HEK293 (cell line): Measurements from ENCODE around the gene PEX14.

Experiments used
- CTCF ChIA-PET: fragments of 350-600 bp; formaldehyde crosslinking; extraction: SDS; loops from one replicate; lab custom pipeline; 2021; ENCODE audit warnings: antibody characterized with exemption; lab: Yijun Ruan, JAX
- POLR2A ChIA-PET: fragments of 300-600 bp; formaldehyde crosslinking; extraction: SDS; loops from one replicate; lab custom pipeline; 2020; ENCODE audit warnings: antibody characterized with exemption, inconsistent platforms; lab: Yijun Ruan, JAX
- H3K27ac ChIP-seq: fragments of 200-500 bp; sonication (Bioruptor generic); 2 replicates; pipeline ENCODE4 v1.5.1; 2014; ENCODE audit warnings: low read depth, low read length, control low read depth, inconsistent platforms; ENCODE audit errors: extremely low read depth
- H3K36me3 ChIP-seq, 2 experiments: fragments of 200-500 bp in 1 of 2; sonication (Bioruptor generic) in 1 of 2; 1 replicate in 1 of 2; 2 replicates in 1 of 2; pipeline ENCODE4 v1.5.1; 2014 to 2017; ENCODE audit warnings: inconsistent platforms in 2 of 2, low read length in 2 of 2; ENCODE audit not compliant: control insufficient read depth in 2 of 2, insufficient read depth in 1 of 2
- H3K4me1 ChIP-seq: fragments of 200-500 bp; sonication (Bioruptor generic); 2 replicates; pipeline ENCODE4 v1.5.1; 2014; ENCODE audit warnings: mild to moderate bottlenecking, low read length, inconsistent platforms; ENCODE audit not compliant: control insufficient read depth, insufficient read depth
- H3K4me3 ChIP-seq: 2 replicates; pipeline ENCODE4 v1.5.1; 2011; ENCODE audit warnings: low read depth, mild to moderate bottlenecking, control low read depth, low read length, moderate library complexity
- H3K9me3 ChIP-seq: fragments of 200-500 bp; sonication (Bioruptor generic); 2 replicates; pipeline ENCODE4 v1.5.1; 2014; ENCODE audit warnings: low read depth, low read length, inconsistent platforms; ENCODE audit not compliant: control insufficient read depth, insufficient read depth
- EGR2 ChIP-seq: fragments of 450-650 bp; formaldehyde crosslinking; IDR thresholded peaks from 2 replicates; pipeline ENCODE4 v1.5.1; 2016; ENCODE audit warnings: low read depth, missing biosample characterization, missing genetic modification characterization
- GLIS1 ChIP-seq: fragments of 450-650 bp; formaldehyde crosslinking; IDR thresholded peaks from 2 replicates; pipeline ENCODE4 v1.5.1; 2016; ENCODE audit warnings: missing biosample characterization, missing genetic modification characterization
- SALL2 ChIP-seq: fragments of 450-650 bp; formaldehyde crosslinking; IDR thresholded peaks from 2 replicates; pipeline ENCODE4 v1.5.0; 2017; ENCODE audit warnings: missing biosample characterization, mild to moderate bottlenecking, missing genetic modification characterization, borderline replicate concordance
- WT1 ChIP-seq: fragments of 450-650 bp; formaldehyde crosslinking; IDR thresholded peaks from 2 replicates; pipeline ENCODE4 v1.5.1; 2016; ENCODE audit warnings: missing biosample characterization, missing genetic modification characterization
- ZBTB1 ChIP-seq: fragments of 450-650 bp; formaldehyde crosslinking; IDR thresholded peaks from 2 replicates; pipeline ENCODE4 v1.5.1; 2016; ENCODE audit warnings: missing biosample characterization, missing genetic modification characterization
- ZFHX2 ChIP-seq: fragments of 450-650 bp; formaldehyde crosslinking; conservative IDR thresholded peaks from 2 replicates; pipeline ENCODE4 v1.5.1; 2016; ENCODE audit warnings: missing biosample characterization, missing genetic modification characterization
- ZNF10 ChIP-seq: fragments of 450-650 bp; formaldehyde crosslinking; IDR thresholded peaks from 2 replicates; pipeline ENCODE4 v1.5.1; 2017; ENCODE audit warnings: missing biosample characterization, missing genetic modification characterization
- ZNF140 ChIP-seq: fragments of 450-650 bp; formaldehyde crosslinking; IDR thresholded peaks from 2 replicates; pipeline ENCODE4 v1.5.1; 2016; ENCODE audit warnings: missing biosample characterization, missing genetic modification characterization
- ZNF175 ChIP-seq: fragments of 450-650 bp; formaldehyde crosslinking; IDR thresholded peaks from 2 replicates; pipeline ENCODE4 v1.5.1; 2016; ENCODE audit warnings: missing biosample characterization, missing genetic modification characterization
- ZNF211 ChIP-seq: fragments of 450-650 bp; formaldehyde crosslinking; IDR thresholded peaks from 2 replicates; pipeline ENCODE4 v1.5.1; 2016; ENCODE audit warnings: low read depth, missing biosample characterization, missing genetic modification characterization
- ZNF214 ChIP-seq: fragments of 450-650 bp; formaldehyde crosslinking; IDR thresholded peaks from 2 replicates; pipeline ENCODE4 v1.5.1; 2017; ENCODE audit warnings: missing biosample characterization, mild to moderate bottlenecking, missing genetic modification characterization, borderline replicate concordance
- ZNF266 ChIP-seq: fragments of 450-650 bp; formaldehyde crosslinking; IDR thresholded peaks from 2 replicates; pipeline ENCODE4 v1.5.1; 2016; ENCODE audit warnings: missing biosample characterization, missing genetic modification characterization, low read depth
- ZNF501 ChIP-seq: fragments of 450-650 bp; formaldehyde crosslinking; IDR thresholded peaks from 2 replicates; pipeline ENCODE4 v1.5.1; 2016; ENCODE audit warnings: missing biosample characterization, missing genetic modification characterization
- ZNF521 ChIP-seq: fragments of 450-650 bp; formaldehyde crosslinking; IDR thresholded peaks from 2 replicates; pipeline ENCODE4 v1.5.1; 2017; ENCODE audit warnings: missing biosample characterization, mild to moderate bottlenecking, missing genetic modification characterization
- ZNF624 ChIP-seq: fragments of 450-650 bp; formaldehyde crosslinking; IDR thresholded peaks from 2 replicates; pipeline ENCODE4 v1.5.1; 2017; ENCODE audit warnings: missing biosample characterization, missing genetic modification characterization
- ZNF658 ChIP-seq: fragments of 450-650 bp; formaldehyde crosslinking; IDR thresholded peaks from 2 replicates; pipeline ENCODE4; 2016; ENCODE audit warnings: missing biosample characterization, missing genetic modification characterization
- ZNF76 ChIP-seq: fragments of 450-650 bp; formaldehyde crosslinking; IDR thresholded peaks from 2 replicates; pipeline ENCODE4; 2016; ENCODE audit warnings: low read depth, missing biosample characterization, missing genetic modification characterization, borderline replicate concordance
- TF ChIP-seq, protein P1 (sequence below): fragments of 450-650 bp; formaldehyde crosslinking; IDR thresholded peaks from 2 replicates; pipeline ENCODE4 v1.5.1; 2016; ENCODE audit warnings: missing biosample characterization, missing genetic modification characterization
- TF ChIP-seq, protein P2 (sequence below): fragments of 450-650 bp; formaldehyde crosslinking; IDR thresholded peaks from 2 replicates; pipeline ENCODE4 v1.5.1; 2016; ENCODE audit warnings: missing biosample characterization, missing genetic modification characterization
- TF ChIP-seq, protein P3 (sequence below): fragments of 450-650 bp; formaldehyde crosslinking; IDR thresholded peaks from 2 replicates; pipeline ENCODE4 v1.5.1; 2016; ENCODE audit warnings: missing biosample characterization, missing genetic modification characterization
- TF ChIP-seq, protein P4 (sequence below): fragments of 450-650 bp; formaldehyde crosslinking; IDR thresholded peaks from 2 replicates; pipeline ENCODE4 v1.5.1; 2016; ENCODE audit warnings: missing biosample characterization, missing genetic modification characterization
- TF ChIP-seq, protein P5 (sequence below): fragments of 450-650 bp; formaldehyde crosslinking; IDR thresholded peaks from 2 replicates; pipeline ENCODE4 v1.5.1; 2016; ENCODE audit warnings: missing biosample characterization, missing genetic modification characterization

PEX14 gene

DNA sequence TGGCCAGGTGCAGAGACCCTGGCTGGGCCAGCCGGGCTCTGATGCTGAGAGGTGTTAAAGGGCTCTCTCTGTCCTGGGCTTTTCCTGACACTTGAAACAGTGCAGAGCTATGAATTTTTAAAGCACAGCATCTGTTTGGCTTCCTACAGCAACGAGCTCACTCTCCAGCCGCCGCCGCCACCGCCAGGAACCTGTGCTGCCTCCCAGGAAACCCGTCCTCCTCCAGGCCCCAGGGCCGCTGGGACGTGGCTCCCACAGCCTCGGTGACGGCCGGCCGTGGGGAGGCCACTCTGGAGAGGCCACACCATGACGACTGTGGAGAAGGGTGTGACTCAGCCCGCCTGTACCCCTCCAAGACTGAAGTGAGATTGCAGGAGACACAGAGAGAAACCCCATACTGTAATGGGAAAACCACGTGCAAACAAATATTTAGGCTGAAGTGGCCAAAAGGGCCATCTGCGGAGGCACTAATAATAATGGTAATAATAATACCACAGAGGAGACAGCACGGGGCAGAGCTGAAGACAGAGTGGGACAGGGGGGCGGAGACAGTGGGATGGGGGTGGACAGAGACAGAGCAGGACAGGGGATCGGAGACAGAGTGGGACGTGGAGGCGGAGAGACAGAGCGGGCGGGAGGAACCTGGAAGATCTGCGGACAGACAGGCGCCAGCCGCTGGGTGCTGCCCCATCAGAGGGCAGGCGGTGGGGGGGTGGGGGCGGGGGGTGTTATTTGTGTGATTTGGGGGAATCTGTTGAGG, 182.5 kb downstream of the PEX14 start (continued):
- TF ChIP-seq, protein P1, sequence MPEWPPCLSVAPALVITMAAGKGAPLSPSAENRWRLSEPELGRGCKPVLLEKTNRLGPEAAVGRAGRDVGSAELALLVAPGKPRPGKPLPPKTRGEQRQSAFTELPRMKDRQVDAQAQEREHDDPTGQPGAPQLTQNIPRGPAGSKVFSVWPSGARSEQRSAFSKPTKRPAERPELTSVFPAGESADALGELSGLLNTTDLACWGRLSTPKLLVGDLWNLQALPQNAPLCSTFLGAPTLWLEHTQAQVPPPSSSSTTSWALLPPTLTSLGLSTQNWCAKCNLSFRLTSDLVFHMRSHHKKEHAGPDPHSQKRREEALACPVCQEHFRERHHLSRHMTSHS (tag by site-specific recombination) = no peak
- TF ChIP-seq ZNF10 (tag by site-specific recombination) (no peak), GLIS1 (tag by site-specific recombination) (peak; percentile 16; the same call in 1 of the 2 replicates), ZNF76 (no peak), ZNF658 (tag by site-specific recombination) (no peak), EGR2 (peak; percentile 83), ZFHX2 (peak; percentile 61), ZNF175 (no peak)

DNA sequence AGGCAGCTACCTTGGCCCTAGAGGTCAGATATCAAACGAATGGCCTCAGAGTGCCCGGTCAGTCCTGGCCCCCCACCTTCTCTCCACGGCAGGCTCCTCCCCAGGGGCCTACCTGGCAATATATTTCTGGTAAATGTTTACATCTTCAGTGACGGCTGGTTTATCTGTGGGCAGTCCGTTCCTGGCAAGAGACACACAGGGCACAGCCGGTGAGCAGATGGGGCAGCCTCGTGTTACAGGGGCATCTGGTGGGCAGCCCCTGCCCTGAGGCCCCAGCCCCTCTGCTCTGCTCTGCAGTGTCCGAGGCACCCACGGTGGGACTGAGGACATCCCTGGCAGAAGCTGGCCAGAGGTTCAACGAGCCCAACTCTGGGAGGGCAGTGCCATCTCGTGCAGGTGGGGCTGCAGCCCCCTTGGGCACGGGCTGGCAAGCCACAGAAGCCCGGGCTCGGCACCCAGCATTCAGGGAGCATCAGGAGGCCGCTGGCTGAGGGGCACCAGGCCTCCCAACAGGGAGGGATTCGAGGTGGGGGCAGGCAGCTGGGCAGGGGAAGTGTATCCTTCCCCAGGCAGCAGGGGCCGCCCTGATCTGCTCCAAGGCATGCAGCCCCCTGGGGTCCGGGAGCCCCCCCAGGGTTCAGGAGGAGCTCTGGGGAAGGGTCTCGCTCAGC, 183.8 kb downstream of the PEX14 start:
- Histone ChIP-seq H3K4me1 (no peaks in the 10 kb centered on the region), H3K27ac (no peak overlapping the region), H3K4me3 (no peak overlapping the region), H3K9me3 (no peaks in the 10 kb centered on the region), H3K36me3 (peaks cover 0 to 43% of the 10 kb centered on the region in 2 experiments; a peak in 1 of 3 replicates)
- TF ChIP-seq, protein P2, sequence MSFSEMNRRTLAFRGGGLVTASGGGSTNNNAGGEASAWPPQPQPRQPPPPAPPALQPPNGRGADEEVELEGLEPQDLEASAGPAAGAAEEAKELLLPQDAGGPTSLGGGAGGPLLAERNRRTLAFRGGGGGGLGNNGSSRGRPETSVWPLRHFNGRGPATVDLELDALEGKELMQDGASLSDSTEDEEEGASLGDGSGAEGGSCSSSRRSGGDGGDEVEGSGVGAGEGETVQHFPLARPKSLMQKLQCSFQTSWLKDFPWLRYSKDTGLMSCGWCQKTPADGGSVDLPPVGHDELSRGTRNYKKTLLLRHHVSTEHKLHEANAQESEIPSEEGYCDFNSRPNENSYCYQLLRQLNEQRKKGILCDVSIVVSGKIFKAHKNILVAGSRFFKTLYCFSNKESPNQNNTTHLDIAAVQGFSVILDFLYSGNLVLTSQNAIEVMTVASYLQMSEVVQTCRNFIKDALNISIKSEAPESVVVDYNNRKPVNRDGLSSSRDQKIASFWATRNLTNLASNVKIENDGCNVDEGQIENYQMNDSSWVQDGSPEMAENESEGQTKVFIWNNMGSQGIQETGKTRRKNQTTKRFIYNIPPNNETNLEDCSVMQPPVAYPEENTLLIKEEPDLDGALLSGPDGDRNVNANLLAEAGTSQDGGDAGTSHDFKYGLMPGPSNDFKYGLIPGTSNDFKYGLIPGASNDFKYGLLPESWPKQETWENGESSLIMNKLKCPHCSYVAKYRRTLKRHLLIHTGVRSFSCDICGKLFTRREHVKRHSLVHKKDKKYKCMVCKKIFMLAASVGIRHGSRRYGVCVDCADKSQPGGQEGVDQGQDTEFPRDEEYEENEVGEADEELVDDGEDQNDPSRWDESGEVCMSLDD (tag by site-specific recombination) = no peak
- TF ChIP-seq ZNF501 (tag by site-specific recombination) (no peak), ZNF266 (tag by site-specific recombination) (no peak), ZNF175 (no peak), SALL2 (no peak), ZBTB1 (no peak), ZNF140 (tag by site-specific recombination) (no peak)
- CTCF ChIA-PET = no interaction called here
- POLR2A ChIA-PET = no interaction called here

DNA sequence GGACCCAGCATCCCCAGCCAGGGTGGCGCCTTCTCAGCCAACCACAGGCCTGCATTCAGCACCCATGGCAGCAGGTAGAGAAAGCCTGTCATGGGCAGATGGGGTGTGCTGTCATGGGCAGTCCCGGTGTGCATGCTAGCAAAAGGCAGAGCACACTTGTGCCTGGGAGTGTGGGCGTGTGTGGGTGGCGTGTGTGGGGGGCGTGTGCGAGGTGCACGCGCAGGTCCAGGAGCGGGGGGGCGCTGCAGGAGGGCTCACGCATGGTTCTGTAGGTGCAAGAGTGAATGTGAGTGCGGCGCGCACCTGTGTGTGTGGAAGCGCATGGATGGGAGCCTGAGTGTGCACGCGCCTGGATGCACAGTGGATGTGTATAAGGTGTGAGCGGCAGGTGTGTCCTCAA, 184.5 kb downstream of the PEX14 start:
- H3K36me3 ChIP-seq = peaks cover 0 to 36% of the 10 kb centered on the region in 2 experiments; a peak in 1 of 3 replicates
- no peak overlapping the region for H3K4me3 ChIP-seq
- no peaks in the 10 kb centered on the region for H3K4me1 ChIP-seq
- H3K9me3 ChIP-seq = no peaks in the 10 kb centered on the region
- no peak overlapping the region for H3K27ac ChIP-seq
- POLR2A ChIA-PET = no interaction called here
- CTCF ChIA-PET = no interaction called here
- TF ChIP-seq ZNF521 (tag by site-specific recombination) (no peak), WT1 (tag by site-specific recombination) (no peak), EGR2 (peak; percentile 85), ZNF214 (tag by site-specific recombination) (no peak), ZNF211 (tag by site-specific recombination) (no peak), ZNF624 (tag by site-specific recombination) (no peak)
- TF ChIP-seq, protein P3, sequence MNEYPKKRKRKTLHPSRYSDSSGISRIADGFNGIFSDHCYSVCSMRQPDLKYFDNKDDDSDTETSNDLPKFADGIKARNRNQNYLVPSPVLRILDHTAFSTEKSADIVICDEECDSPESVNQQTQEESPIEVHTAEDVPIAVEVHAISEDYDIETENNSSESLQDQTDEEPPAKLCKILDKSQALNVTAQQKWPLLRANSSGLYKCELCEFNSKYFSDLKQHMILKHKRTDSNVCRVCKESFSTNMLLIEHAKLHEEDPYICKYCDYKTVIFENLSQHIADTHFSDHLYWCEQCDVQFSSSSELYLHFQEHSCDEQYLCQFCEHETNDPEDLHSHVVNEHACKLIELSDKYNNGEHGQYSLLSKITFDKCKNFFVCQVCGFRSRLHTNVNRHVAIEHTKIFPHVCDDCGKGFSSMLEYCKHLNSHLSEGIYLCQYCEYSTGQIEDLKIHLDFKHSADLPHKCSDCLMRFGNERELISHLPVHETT = no peak
- TF ChIP-seq, protein P4, sequence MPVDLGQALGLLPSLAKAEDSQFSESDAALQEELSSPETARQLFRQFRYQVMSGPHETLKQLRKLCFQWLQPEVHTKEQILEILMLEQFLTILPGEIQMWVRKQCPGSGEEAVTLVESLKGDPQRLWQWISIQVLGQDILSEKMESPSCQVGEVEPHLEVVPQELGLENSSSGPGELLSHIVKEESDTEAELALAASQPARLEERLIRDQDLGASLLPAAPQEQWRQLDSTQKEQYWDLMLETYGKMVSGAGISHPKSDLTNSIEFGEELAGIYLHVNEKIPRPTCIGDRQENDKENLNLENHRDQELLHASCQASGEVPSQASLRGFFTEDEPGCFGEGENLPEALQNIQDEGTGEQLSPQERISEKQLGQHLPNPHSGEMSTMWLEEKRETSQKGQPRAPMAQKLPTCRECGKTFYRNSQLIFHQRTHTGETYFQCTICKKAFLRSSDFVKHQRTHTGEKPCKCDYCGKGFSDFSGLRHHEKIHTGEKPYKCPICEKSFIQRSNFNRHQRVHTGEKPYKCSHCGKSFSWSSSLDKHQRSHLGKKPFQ = no peak
- TF ChIP-seq, protein P5, sequence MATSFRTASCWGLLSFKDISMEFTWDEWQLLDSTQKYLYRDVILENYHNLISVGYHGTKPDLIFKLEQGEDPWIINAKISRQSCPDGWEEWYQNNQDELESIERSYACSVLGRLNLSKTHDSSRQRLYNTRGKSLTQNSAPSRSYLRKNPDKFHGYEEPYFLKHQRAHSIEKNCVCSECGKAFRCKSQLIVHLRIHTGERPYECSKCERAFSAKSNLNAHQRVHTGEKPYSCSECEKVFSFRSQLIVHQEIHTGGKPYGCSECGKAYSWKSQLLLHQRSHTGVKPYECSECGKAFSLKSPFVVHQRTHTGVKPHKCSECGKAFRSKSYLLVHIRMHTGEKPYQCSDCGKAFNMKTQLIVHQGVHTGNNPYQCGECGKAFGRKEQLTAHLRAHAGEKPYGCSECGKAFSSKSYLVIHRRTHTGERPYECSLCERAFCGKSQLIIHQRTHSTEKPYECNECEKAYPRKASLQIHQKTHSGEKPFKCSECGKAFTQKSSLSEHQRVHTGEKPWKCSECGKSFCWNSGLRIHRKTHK = no peak
